GM19023 (cell line): ENCODE data around the gene HYLS1.
A peak's percentile ranks its signal among the peaks of the same experiment; 100 is the strongest.
"Not testable (repeated sequence)": the region's sequence is repeated elsewhere in the genome, so short reads cannot be mapped to it uniquely, and the experiment has no call there.

ENCODE experiments used
- ATAC-seq: cut with Tn5 transposase; IDR thresholded peaks from one replicate; pipeline ENCODE4 v1.9.1; 2021; ENCODE audit warnings: mild to moderate bottlenecking, moderate library complexity; ENCODE audit not compliant: unreplicated experiment

The HYLS1 gene

DNA sequence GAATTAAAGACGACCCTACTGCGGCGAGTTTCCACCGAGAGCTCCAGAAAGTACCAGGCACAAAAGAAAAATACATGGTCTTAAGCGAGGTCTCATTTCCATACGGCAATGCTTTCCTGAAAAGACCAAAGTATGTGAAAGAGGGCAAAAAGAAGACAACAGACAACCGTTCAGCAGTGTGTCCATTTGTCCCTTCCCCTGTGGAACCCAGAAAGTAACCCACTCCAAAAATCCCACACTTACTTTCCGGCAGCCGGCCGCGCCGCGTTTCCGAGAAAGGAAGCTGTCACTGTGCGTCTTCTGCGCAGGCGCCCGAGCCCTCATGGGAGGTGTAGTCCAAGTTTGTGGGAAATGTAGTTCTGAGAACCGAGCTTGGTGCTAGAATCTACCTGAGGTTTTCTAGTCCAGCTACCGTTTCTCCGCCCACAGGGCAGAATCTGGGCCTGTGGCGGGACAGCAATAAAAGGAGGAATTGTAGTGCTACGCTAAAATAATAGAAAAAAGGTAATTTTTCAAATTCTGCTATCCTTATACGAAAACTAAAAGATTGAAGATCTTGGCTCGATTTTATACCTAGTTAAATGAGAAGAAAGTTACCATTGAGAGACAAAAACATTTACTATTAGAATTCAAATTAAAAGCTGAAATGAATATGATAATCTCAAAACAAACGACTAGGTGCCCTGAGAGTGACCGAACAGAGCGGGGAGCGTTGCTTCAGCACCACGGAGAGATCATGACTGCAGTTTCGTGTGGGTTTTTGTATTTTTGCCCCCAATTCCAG, 15.7 kb downstream of the HYLS1 start, which contains the start of gene PUS3:
PUS3 (minus strand) TSS at position 280 of the 784 bp plus-strand sequence. CDS start 6,922 bp downstream, outside the sequence.
- ATAC-seq = peak; percentile 96

DNA sequence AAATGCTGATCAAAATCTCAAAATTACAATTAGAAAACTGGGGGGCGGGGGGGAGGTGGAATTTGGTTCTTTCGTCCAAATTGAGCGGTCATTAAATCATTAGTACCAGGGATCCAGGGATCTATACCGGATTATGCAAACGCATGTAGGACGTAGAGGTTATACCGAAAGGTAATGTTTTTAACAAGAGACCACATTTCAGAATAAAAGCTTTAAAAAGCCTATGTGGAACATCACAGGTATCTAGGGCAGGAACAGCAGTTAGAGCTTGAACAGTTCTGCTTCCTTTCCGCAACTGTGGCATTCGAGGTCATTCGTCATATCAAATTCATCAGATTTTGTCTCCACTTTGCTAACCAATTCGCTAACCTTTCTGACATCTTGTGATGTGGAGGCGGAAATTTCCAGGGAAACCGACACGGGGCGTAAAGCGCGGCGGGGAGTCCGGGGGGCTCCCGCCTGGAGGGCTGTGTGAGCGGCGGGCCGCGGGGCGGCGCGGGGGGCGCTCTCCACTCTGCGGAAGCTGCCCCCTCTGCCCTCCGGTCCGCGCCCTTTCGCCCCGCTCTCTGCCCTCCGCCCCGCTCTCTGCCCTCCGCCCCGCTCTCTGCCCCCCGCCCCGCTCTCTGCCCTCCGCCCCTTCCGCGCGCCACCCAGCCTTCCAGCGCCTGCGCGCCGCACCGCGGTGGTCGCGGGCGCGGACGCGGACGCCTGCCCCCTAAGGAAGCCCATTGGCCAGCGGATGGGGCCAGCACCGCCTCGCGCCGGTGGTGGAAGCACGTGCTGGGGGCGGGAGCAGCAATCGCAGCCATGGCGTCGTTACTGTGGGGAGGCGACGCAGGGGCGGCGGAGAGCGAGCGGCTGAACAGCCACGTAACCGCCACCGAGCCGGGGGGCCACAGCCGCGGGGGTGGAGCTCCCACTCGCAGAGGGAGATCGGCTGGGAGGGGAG, 16.5 kb downstream of the HYLS1 start, which contains the start of gene DDX25:
DDX25 (plus strand) TSS at position 798 of the 949 bp plus-strand sequence; CDS start at position 808, 10 bp downstream.
- no peak for ATAC-seq

DNA sequence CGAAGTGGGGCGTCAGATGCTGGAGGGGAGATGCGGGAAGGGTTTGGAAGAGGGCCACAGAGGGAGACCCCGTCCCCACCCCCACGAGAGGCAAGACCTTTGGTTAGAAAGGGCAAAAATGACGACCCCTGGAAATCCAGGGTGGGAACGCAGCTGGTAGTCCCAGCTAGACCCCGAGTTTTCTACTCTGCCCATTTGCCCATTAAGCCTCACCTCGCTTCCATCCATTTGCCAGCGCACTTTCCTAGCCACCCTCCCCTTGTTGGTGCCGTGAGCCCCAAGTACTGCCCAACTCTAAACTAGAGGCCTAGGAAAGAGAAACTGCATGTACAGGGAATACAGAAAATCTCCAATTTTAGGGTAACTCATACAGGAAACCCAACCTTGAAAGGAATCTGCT, 17.2 kb downstream of the HYLS1 start:
- ATAC-seq = no peak

DNA sequence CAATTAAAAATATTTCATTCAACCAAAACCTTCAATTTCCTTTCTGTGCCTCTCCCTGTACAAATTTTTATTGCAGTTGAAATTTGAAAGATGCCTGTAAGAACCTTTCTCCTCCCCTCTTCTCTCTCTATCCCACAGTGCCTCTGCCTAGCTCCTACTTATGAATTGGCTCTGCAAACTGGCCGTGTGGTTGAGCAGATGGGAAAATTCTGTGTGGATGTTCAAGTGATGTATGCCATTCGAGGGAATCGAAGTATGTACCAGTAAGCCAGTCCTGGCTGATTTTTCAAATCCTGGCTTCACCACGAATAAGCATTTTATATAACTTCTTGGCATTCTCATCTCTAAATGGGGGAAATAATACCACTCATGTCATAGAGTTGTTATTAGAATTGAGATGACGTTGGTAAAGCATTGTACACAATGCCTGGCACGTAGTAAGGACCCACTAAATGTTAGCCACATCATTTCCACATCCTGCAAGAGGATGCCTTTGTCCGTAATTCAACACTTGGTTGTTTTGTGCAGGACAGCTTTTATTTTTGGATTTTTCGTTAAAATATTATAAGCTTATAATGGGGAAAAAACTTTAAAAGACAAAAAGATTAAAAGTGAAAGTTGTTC, 22.9 kb downstream of the HYLS1 start:
- ATAC-seq = no peak

DNA sequence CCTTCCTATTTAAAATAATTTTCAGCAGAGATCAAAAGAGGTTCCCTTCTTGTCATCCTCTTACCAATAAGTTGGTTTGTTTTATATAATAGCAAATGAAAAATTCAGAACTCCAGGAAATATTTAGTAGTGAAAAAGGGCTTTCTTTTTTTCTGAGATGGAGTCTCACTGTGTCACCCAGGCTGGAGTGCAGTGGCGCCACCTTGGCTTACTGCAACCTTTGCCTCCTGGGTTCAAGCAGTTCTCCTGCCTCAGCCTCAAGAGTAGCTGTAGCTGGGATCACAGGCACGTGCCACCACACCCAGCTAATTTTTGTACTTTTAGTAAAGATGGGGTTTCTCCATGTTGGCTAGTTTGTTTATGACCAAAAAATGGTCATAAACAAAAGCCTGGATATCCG, 27.1 kb downstream of the HYLS1 start:
- not testable (repeated sequence) for ATAC-seq

DNA sequence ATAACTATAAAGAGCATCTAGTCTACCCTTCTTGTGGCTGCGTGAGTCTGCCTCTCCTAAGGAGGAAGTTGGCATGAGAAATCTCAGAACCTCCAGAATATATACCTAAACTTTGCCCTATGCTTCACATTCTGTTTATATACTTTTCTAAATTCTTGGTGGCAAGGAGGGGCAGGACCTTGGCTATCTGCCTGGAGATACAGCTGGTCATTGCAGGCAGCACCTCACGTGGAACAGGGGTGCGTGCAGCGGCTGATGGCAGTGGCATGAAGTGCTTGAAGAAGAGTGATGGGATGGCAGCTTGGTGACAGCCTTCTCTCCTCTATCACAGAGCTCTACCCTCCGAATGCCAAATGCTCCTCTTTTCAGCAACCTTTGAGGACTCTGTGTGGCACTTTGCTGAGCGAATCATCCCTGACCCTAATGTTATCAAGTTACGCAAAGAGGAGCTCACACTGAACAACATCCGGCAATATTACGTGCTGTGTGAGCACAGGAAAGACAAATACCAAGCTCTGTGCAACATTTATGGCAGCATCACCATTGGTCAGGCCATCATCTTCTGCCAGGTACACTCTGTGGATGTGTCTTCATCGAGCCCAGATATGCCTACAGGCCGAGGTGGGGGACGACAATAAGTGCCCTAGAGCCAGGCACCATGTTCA, 29.3 kb downstream of the HYLS1 start:
- ATAC-seq = no peak

DNA sequence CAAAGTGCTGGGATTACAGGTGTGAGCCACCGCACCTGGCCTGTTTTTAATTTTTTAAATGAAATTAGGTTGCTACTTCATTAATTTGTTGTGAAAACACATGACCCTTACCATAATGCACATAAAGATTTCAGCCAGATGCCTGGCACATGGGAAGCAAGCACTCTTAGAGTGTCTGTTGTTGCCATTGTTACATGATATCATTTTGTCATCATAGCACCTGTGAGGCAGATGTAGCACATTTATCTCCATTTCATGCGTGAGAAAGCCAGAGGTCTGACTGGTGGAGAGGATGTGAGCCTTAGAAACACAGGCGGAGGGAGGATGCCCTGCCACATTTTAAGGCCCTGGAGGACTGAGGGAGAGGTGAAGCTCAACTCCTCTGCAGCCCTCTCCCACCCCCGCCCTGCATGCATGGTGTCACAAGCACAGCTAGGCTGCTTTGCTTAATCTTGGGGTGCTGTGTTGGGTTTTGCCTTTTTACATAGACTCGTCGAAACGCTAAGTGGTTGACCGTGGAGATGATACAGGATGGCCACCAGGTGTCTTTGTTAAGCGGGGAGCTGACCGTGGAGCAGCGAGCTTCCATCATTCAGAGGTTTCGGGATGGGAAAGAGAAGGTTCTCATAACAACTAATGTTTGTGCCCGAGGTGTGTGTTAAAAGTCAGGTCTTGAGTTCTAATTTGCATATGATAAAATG, 30.8 kb downstream of the HYLS1 start:
- no peak for ATAC-seq

DNA sequence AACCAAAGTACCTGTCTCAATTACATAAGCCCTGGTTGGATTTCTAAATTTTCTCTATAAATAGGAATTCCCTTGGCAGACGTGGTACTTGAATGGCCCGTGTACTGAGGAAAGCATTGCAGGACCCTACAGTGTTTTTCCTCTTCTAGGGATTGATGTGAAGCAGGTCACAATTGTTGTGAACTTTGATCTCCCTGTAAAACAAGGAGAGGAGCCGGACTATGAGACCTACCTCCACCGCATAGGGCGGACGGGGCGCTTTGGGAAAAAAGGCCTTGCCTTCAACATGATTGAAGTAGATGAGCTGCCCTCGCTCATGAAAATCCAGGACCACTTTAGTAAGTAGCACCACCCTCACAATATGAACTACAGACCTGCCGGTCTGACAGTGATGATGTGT, 33.6 kb downstream of the HYLS1 start:
- no peak for ATAC-seq

DNA sequence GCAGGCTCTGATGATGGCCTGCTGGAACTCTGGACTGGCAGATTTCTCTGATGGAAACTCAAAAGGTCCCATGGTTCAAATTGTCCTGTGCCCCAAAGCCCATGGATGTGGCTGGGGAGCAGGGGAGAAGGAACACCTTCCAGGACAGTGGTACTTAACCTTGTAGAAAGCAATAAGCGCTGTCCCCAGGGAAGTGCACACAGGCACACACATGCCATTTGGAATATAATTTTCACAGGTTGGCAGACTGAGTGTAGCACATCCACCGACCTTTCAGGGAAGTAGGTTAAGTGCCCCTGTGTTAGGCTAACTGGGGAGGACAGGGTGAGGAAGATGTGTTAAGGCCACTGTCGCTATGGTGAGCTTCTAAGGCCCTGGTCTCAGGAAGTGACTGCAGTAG, 34.7 kb downstream of the HYLS1 start:
- ATAC-seq = no peak

DNA sequence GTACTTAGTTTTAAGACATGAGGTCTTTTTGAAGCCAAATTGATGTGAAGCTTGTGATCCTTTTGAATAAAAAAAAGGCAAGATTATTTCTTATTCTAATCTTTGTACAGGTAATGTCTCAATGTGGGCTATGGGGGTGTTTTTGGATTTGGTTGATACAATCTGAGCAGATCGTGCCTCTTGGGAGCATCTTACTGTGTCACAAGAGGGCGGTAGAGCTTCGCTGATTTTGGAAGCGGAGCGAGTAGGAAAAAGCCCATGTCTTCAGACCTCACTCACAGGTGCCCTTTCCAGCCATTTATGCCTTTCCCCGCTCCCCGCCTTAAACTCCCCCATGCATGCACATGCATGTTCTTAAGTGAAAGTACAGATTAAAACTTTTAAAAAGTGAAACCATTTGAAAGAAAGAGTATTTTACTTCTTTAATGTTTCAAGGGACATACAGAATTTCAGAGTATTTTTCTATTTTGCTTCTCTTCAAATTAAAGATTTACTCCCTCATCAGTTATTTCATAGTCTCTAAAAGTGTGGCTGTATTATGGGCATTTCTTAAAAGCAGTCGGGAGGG, 35.6 kb downstream of the HYLS1 start:
- no peak for ATAC-seq

DNA sequence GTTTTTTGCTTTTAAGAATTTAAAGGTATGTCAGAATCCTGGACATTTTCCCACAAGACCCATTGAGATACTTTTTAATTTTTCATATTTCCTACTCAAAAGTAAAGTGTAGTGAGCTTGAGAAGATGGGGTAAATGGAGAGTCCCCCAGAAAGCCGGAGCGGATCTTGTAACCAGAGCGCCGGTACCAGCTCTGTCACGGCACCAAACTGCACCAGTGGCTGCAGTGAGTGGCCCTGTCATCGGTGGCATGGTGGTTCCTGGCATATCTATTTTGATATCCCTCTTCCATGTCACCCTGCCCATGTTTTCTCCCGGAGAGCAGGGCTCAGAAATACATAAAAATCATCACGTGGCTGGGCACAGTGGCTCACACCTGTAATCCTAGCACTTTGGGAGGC, 36.2 kb downstream of the HYLS1 start:
- no peak for ATAC-seq

DNA sequence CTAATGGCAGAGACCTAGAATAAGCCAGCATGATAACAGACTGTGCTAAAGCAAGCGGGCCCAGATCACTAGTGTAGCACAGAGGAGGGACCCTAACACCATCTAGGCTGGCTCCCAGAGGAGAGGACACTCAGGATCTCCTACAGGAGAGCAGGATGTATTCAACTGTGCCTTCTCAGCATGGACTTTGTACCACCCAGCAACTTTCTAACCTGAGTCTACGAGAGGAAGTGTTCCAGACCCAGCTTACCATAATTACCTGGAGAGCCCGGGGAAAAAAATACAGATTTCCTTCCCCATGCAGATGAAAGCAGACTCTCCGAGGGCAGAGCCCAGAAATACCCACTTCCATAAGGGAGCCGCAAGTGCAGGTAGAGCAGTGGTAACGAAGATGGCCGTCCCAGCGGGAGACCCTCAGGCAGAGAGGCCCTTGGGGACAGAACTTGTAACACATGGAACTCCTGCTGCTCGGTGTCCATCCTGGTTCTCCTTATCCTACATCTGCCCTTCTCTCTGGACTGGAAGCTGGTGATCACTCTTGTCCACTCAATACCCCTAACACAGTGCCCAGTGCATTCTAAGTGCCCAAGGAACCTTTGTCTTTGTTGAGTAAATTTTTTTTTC, 37.0 kb downstream of the HYLS1 start:
- no peak for ATAC-seq

DNA sequence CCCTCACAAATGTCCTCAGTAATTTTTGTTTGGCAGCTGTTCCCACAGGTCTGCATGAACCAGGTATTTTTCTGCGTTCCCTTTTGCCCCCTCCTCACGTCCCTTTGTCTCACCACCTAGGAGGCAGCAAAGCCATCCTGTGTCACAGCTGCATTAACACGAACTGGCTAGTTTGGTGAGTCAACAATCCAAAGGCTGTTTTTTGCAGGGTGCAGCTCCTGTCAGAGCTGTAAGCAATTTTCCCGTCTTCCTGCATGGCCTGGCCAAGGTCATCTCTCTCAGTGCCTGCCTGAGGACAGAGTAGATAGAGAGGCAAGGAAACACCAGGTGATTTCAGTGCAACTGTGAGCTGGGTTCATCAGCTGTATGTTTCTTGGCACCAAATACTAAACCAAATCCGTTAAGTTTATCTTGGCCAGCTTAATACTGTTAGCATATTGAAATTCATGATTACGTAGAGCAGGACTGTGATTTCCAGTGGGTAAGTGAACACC, 37.8 kb downstream of the HYLS1 start:
- ATAC-seq = no peak

DNA sequence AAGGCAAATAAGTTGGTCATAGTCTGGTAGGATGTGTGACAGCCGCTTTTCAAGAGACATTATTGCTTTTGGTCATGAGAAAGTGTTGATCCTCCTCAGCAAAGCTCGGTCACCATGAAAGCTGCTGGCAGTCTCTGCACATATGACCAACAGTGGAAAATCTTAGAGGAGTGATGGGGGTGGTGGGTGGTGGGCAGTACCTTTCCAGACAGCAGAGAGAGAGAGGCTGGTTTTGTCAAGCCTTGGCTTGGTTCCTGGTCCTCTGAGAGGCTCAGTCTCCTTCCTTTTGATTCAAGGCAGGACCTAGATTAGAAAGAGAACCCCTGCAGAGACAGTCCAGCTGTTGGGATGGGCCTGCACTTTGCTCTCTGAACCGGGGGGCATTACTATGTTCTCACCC, 38.3 kb downstream of the HYLS1 start:
- ATAC-seq = no peak

DNA sequence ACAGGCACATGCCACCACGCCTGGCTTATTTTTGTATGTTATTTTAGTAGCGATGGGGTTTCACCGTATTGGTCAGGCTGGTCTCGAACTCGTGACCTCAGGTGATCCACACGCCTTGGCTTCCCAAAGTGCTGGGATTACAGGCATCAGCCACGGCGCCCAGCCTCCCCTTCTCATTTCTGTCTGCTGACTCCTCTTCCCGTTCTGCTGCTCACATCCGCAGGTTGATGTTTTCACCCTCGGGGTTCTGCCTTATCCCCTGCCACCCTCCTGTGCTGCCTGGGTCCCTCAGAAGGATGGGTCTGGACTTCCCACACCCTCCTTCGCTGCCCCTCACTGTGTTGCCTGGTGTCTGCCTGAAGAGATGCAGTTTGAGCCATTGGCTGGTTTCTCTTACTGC, 39.2 kb downstream of the HYLS1 start:
- ATAC-seq = no peak

DNA sequence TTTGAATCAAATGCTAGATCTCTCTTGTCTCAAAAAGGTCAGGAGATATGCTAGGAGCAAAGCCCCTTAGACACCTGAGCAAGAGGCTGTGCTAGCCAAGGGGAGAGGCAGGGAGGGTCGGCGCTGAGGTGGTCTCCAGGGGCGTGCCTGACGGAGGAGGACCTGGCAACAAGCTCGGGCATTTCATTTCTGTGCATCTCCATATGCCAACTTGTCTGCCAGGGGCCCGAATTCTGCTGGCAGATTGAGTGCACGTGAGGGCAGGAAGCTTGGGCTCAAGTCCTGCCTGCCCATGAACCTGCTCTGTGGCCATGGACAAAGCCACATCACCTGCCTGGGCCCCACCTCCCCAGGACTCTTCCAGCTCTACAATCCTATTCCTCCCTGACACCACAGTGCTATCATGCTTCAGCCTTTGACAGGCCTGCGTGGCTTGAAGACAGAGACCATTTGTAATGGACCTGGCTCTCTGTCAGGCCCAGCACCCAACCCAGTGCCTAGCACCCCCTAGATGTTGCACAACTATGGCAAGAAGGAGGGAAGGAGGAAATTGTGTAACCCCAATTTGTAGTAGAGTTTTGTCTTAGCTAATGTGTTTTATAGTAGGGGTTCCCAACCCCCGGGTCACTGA, 42.1 kb downstream of the HYLS1 start:
- ATAC-seq = no peak

DNA sequence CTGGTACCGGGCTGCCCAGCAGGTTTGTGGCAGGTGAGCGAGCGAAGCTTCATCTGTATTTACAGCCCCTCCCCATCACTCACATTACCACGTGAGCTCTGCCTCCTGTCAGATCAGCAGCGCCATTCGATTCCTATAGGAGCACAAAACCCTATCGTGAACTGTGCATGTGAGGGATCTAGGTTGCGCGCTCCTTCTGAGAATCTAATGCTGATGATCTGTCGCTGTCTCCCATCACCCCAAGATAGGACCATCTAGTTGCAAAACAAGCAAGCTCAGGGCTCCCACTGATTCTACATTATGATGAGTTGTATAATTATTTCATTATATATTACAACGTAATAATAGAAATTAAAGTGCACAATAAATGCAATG, 42.6 kb downstream of the HYLS1 start:
- no peak for ATAC-seq

DNA sequence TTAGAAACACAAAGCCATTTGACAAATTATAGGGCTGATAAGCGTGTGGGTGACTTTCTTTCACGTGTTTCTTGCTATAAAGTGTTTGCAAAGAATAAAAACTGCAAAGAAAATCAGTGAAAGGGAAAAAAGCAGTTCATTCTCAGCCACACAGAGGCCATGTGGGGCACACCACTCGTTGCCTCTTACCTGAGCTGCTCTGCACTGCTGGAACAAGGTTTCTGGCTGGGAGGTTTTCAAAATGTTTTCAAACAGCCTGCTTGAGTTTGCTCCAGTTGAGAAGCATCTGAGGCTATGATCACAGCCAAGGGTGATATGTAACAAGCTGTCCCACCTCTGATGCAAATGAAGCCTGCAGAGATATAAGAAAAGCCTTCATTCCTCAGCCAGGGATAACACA, 43.6 kb downstream of the HYLS1 start:
- ATAC-seq = no peak

DNA sequence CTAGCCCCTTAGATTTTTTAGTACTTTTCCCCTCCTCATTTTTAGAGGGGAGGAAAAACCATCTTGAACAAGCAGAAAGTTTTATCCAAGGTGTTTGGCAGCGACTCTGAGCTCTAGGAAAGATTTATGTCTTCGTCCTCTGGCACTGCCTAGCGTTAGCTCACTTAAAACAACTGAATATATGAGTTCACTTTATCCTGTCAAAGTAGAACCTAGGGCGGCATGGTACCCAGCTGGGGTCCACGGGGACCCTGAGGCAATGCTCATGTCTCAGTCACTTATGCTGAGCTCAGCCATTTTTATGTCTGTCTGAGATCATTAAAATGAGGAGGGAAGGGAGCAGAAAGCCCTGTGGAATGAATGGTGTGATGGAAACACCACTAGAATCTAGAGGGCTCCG, 44.2 kb downstream of the HYLS1 start:
- ATAC-seq = no peak
